ENCODE data around the gene CD9. TPM values are rescaled to one million over a fixed set of nuclear protein-coding genes. Genes with fewer than 3 reads are reported as not detected.

Gene CD9
- polyA plus RNA-seq, 1 donor from 2014 or later: not detected

GRCh38 chr12:6230321-6231110, 30.3 kb downstream of the CD9 start:
- Histone ChIP-seq H3K9me2 (ENCODE audit: insufficient read depth, low read length) (no peaks in the 10 kb centered on the region), H3K9ac (ENCODE audit: low read length) (no peak overlapping the region), H3K9me3 (ENCODE audit: low read length) (no peaks in the 10 kb centered on the region), H3K27ac (ENCODE audit: low read length) (no peak overlapping the region), H4K20me1 (ENCODE audit: insufficient read depth) (no peaks in the 10 kb centered on the region), H2AFZ (ENCODE audit: low read depth, low read length) (no peak overlapping the region), H3K36me3 (ENCODE audit: insufficient read depth, low read length) (no peaks in the 10 kb centered on the region), H3K4me3 (ENCODE audit: low read length) (no peak overlapping the region), H3K4me2 (ENCODE audit: low read length) (no peak overlapping the region), H3F3A (ENCODE audit: insufficient read depth, low read length, poor library complexity, severe bottlenecking) (no peaks in the 10 kb centered on the region), H3K79me2 (replicated peaks; ENCODE audit: insufficient read depth, low read length) (no peaks in the 10 kb centered on the region), H3K27me3 (ENCODE audit: insufficient read depth, low read depth, low read length) (no peaks in the 10 kb centered on the region)
- TF ChIP-seq CTCF (IDR thresholded peaks at IDR 0.05; ENCODE audit: poor library complexity, severe bottlenecking) (no peak), TAF1 (IDR thresholded peaks at IDR 0.05; ENCODE audit: low read depth) (no peak), SMC3 (conservative IDR thresholded peaks at IDR 0.05; ENCODE audit: poor library complexity) (no peak), EP300 (conservative IDR thresholded peaks at IDR 0.05; ENCODE audit: poor library complexity, severe bottlenecking) (no peak), EZH2 (IDR thresholded peaks at IDR 0.05; ENCODE audit: borderline replicate concordance, insufficient read depth, low read length, poor library complexity, severe bottlenecking) (no peak), RAD21 (conservative IDR thresholded peaks at IDR 0.05) (no peak), REST (IDR thresholded peaks at IDR 0.05; ENCODE audit: borderline replicate concordance) (no peak), POLR2AphosphoS5 (IDR thresholded peaks at IDR 0.05) (no peak), MXI1 (conservative IDR thresholded peaks at IDR 0.05; ENCODE audit: poor library complexity, severe bottlenecking) (no peak)

- no peak overlapping the region for H3K9ac ChIP-seq (ENCODE audit: low read length)
- H3K9me2 ChIP-seq (ENCODE audit: insufficient read depth, low read length): no peaks in the 10 kb centered on the region
- no peaks in the 10 kb centered on the region for H3F3A ChIP-seq (ENCODE audit: insufficient read depth, low read length, poor library complexity, severe bottlenecking)
- TF ChIP-seq MXI1 (conservative IDR thresholded peaks at IDR 0.05; ENCODE audit: poor library complexity, severe bottlenecking) (no peak), EP300 (conservative IDR thresholded peaks at IDR 0.05; ENCODE audit: poor library complexity, severe bottlenecking) (no peak), SMC3 (conservative IDR thresholded peaks at IDR 0.05; ENCODE audit: poor library complexity) (no peak), TAF1 (IDR thresholded peaks at IDR 0.05; ENCODE audit: low read depth) (no peak)
- no peaks in the 10 kb centered on the region for H3K79me2 ChIP-seq (replicated peaks; ENCODE audit: insufficient read depth, low read length)
- H3K4me3 ChIP-seq (ENCODE audit: low read length): no peak overlapping the region
- no peaks in the 10 kb centered on the region for H3K9me3 ChIP-seq (ENCODE audit: low read length)
- H3K4me2 ChIP-seq (ENCODE audit: low read length): no peak overlapping the region
- H2AFZ ChIP-seq (ENCODE audit: low read depth, low read length): no peak overlapping the region
- no peaks in the 10 kb centered on the region for H4K20me1 ChIP-seq (ENCODE audit: insufficient read depth)
- H3K27ac ChIP-seq (ENCODE audit: low read length): no peak overlapping the region
- H3K27me3 ChIP-seq (ENCODE audit: insufficient read depth, low read depth, low read length): no peaks in the 10 kb centered on the region
- H3K36me3 ChIP-seq (ENCODE audit: insufficient read depth, low read length): no peaks in the 10 kb centered on the region
These were observed 31.4 kb downstream of the CD9 start for GRCh38 chr12:6231359-6232268.
